Gastroesophageal sphincter (tissue), 3 donors: ENCODE results near the gene BAZ2B.

ENCODE experiments used
- CTCF ChIP-seq, 4 experiments: fragments of 200-600 bp in 2 of 4; fragments of 450-650 bp in 2 of 4; sonication (generic) in 1 of 4; IDR thresholded peaks; one replicate each; pipeline ENCODE4 v1.5.1; 2017 to 2019; ENCODE audit warnings: antibody characterized with exemption in 4 of 4, mild to moderate bottlenecking in 2 of 4, moderate library complexity in 2 of 4
- EP300 ChIP-seq: sonication (generic); formaldehyde crosslinking; IDR thresholded peaks from one replicate; pipeline ENCODE4 v1.6.1; 2017; ENCODE audit warnings: antibody characterized with exemption, mild to moderate bottlenecking
- POLR2A ChIP-seq, 2 donors: fragments of 450-650 bp; IDR thresholded peaks; one replicate each; pipeline ENCODE4 v1.6.1; 2017; ENCODE audit warnings: antibody characterized with exemption in 2 of 2, mild to moderate bottlenecking in 2 of 2, moderate library complexity in 1 of 2
- POLR2AphosphoS5 ChIP-seq: sonication (generic); formaldehyde crosslinking; IDR thresholded peaks from one replicate; pipeline ENCODE4 v1.6.1; 2017; ENCODE audit warnings: antibody characterized with exemption

- TF ChIP-seq POLR2A (IDR thresholded peaks at IDR 0.05) (no peak), CTCF (IDR thresholded peaks at IDR 0.05) (no peak), POLR2AphosphoS5 (no peak), EP300 (no peak)
Measured at GRCh38 chr2:159366538-159366937, 249.8 kb downstream of the BAZ2B start.
